Liver (tissue), 9 donors: Measurements from ENCODE around the gene TMEM41A. TPM values are rescaled to one million over a fixed set of nuclear protein-coding genes. Genes with fewer than 3 reads are reported as not detected.
"Not testable (repeated sequence)": the region's sequence is repeated elsewhere in the genome, so short reads cannot be mapped to it uniquely, and the experiment has no call there.

Source experiments
- DNase-seq: peaks from one replicate; pipeline ENCODE4 v3.0.0-alpha.2; 2017; ENCODE audit warnings: low spot score
- H3K27ac ChIP-seq, 2 donors: one replicate each; pipeline ENCODE4 v1.7.0; 2013; ENCODE audit warnings: inconsistent platforms in 2 of 2, low read length in 2 of 2, control low read depth in 1 of 2, low read depth in 1 of 2, mild to moderate bottlenecking in 1 of 2
- H3K27me3 ChIP-seq, 4 donors: one replicate each; pipeline versions ENCODE4 v1.6.1 to v1.7.0; 2013; ENCODE audit warnings: low read length in 3 of 4, inconsistent platforms in 1 of 4, mild to moderate bottlenecking in 1 of 4, moderate library complexity in 1 of 4; ENCODE audit not compliant: control insufficient read depth in 4 of 4, insufficient read depth in 4 of 4
- H3K36me3 ChIP-seq, 4 donors: one replicate each; pipeline versions ENCODE4 v1.6.1 to v1.7.0; 2013; ENCODE audit warnings: low read length in 3 of 4, mild to moderate bottlenecking in 3 of 4, low read depth in 1 of 4, moderate library complexity in 1 of 4; ENCODE audit not compliant: control insufficient read depth in 4 of 4, insufficient read depth in 3 of 4
- H3K4me1 ChIP-seq, 4 donors: one replicate each; pipeline versions ENCODE4 v1.6.1 to v1.7.0; 2013; ENCODE audit warnings: low read length in 3 of 4, mild to moderate bottlenecking in 3 of 4, moderate library complexity in 1 of 4; ENCODE audit not compliant: control insufficient read depth in 4 of 4, insufficient read depth in 4 of 4
- H3K4me3 ChIP-seq, 3 donors: one replicate each; pipeline versions ENCODE4 v1.6.1 to v1.7.0; 2013; ENCODE audit warnings: low read length in 3 of 3, control low read depth in 1 of 3, low read depth in 1 of 3, mild to moderate bottlenecking in 1 of 3
- H3K9ac ChIP-seq, 2 donors: one replicate each; pipeline ENCODE4 v1.7.0; 2013; ENCODE audit warnings: low read length in 2 of 2, mild to moderate bottlenecking in 2 of 2, moderate library complexity in 2 of 2, control low read depth in 1 of 2, low read depth in 1 of 2
- H3K9me3 ChIP-seq, 4 donors: one replicate each; pipeline versions ENCODE4 v1.6.1 to v1.7.0; 2013; ENCODE audit warnings: low read length in 3 of 4; ENCODE audit not compliant: control insufficient read depth in 4 of 4
- ATF3 ChIP-seq: IDR thresholded peaks from 2 replicates; pipeline ENCODE4 v1.6.1; 2016; ENCODE audit warnings: antibody characterized with exemption
- CTCF ChIP-seq: fragments of 150-350 bp; IDR thresholded peaks from 2 replicates; pipeline ENCODE4 v1.5.1; 2017; ENCODE audit warnings: improper control_type of control experiment, low read depth, low read length; ENCODE audit not compliant: missing input control
- EGR1 ChIP-seq, 2 donors: IDR thresholded peaks; 2 replicates each; pipeline ENCODE4 v1.6.1; 2016 to 2018; ENCODE audit warnings: antibody characterized with exemption in 2 of 2, low read depth in 2 of 2
- FOXA2 ChIP-seq: IDR thresholded peaks from 2 replicates; pipeline ENCODE4 v1.6.1; 2016; ENCODE audit warnings: antibody characterized with exemption
- GABPA ChIP-seq, 2 donors: IDR thresholded peaks in 1 of 2; conservative IDR thresholded peaks in 1 of 2; 2 replicates each; pipeline ENCODE4 v1.6.1; 2016; ENCODE audit warnings: antibody characterized with exemption in 2 of 2, mild to moderate bottlenecking in 1 of 2, moderate library complexity in 1 of 2
- HNF4A ChIP-seq, 2 donors: conservative IDR thresholded peaks; 2 replicates each; pipeline ENCODE4 v1.6.1; 2016; ENCODE audit warnings: antibody characterized with exemption in 2 of 2, mild to moderate bottlenecking in 2 of 2
- HNF4G ChIP-seq: IDR thresholded peaks from 2 replicates; pipeline ENCODE4 v1.6.1; 2016; ENCODE audit warnings: antibody characterized with exemption
- JUND ChIP-seq, 2 donors: IDR thresholded peaks; 2 replicates each; pipeline ENCODE4 v1.6.1; 2016; ENCODE audit warnings: antibody characterized with exemption in 2 of 2
- MAX ChIP-seq: IDR thresholded peaks from 2 replicates; pipeline ENCODE4 v1.6.1; 2016; ENCODE audit warnings: antibody characterized with exemption
- NR2F2 ChIP-seq: IDR thresholded peaks from 2 replicates; pipeline ENCODE4 v1.6.1; 2016; ENCODE audit warnings: antibody characterized with exemption
- RAD21 ChIP-seq, 2 donors: IDR thresholded peaks; 2 replicates each; pipeline ENCODE4 v1.6.1; 2016; ENCODE audit warnings: antibody characterized with exemption in 2 of 2, mild to moderate bottlenecking in 2 of 2
- REST ChIP-seq: IDR thresholded peaks from 2 replicates; pipeline ENCODE4 v1.6.1; 2016; ENCODE audit warnings: antibody characterized with exemption, mild to moderate bottlenecking
- RXRA ChIP-seq, 2 donors: IDR thresholded peaks; 2 replicates each; pipeline ENCODE4 v1.6.1; 2017 to 2018; ENCODE audit warnings: antibody characterized with exemption in 2 of 2, mild to moderate bottlenecking in 1 of 2
- SP1 ChIP-seq: IDR thresholded peaks from 2 replicates; pipeline ENCODE4 v1.6.1; 2018; ENCODE audit warnings: antibody characterized with exemption, mild to moderate bottlenecking
- TAF1 ChIP-seq: conservative IDR thresholded peaks from 2 replicates; pipeline ENCODE4 v1.6.1; 2016; ENCODE audit warnings: antibody characterized with exemption, mild to moderate bottlenecking
- YY1 ChIP-seq: IDR thresholded peaks from 2 replicates; pipeline ENCODE4 v1.6.1; 2016; ENCODE audit warnings: antibody characterized with exemption, mild to moderate bottlenecking
- ZBTB33 ChIP-seq: IDR thresholded peaks from 2 replicates; pipeline ENCODE4 v1.6.1; 2016; ENCODE audit warnings: antibody characterized with exemption
- WGBS: extraction: QIAGEN DNeasy Blood & Tissue Kit; methylation state at CpG from one replicate; pipeline ENCODE4 v1.1.7; 2013; 5-methylcytosine and 5-hydroxymethylcytosine counted together
- polyA plus RNA-seq, 2 donors: library from polyadenylated mRNA; stranded (reverse) in 1 of 2; unstranded in 1 of 2; fragments of 200-250 nt in 1 of 2; fragments of >200 nt in 1 of 2; fragmentation: Nextera tagmentation in 1 of 2; extraction: Ambion mirVana in 1 of 2; gene quantifications; one replicate each; pipeline versions ENCODE4 v1.2.1 to v1.2.3, GENCODE V29; 2013 to 2015
- total RNA-seq, 2 donors: library from RNA; depleted of rRNA; stranded (reverse); fragments of >200 nt; gene quantifications; one replicate each; pipeline ENCODE4 v1.2.3, GENCODE V29; 2014
- donor health status: healthy.
- donor health status: healthy.
- donor health status: healthy.
- donor health status: healthy.
- donor health status: healthy.

Gene TMEM41A
- total and polyA plus RNA-seq, 4 donors = 9.5 to 19.6 (median 12.9) TPM

- TF ChIP-seq EGR1 (IDR thresholded peaks at IDR 0.05; ENCODE audit: low read depth in 2 of 2) (no peak), CTCF (no peak), NR2F2 (no peak), FOXA2 (no peak)
Observed at GRCh38 chr3:185469542-185469941, 29.3 kb downstream of the TMEM41A start (continued).

- not testable (repeated sequence) for DNase-seq, H3K9ac ChIP-seq, H3K27me3 ChIP-seq, H3K27ac ChIP-seq, H3K4me1 ChIP-seq, H3K4me3 ChIP-seq, H3K9me3 ChIP-seq
- H3K36me3 ChIP-seq = peaks cover 7 to 66% (median 53%) of the 10 kb centered on the region in 4 donors
- 91% methylated on average over 5 of the region's 5 CpGs for WGBS
Observed at GRCh38 chr3:185466123-185466522, 32.7 kb downstream of the TMEM41A start.

- H3K27me3 ChIP-seq = no peaks in the 10 kb centered on the region
- no peaks in the 10 kb centered on the region for H3K9me3 ChIP-seq
- no peak overlapping the region for H3K9ac ChIP-seq
- WGBS = 98% methylated on average over 9 of the region's 9 CpGs
- DNase-seq = no peak
- no peak overlapping the region for H3K27ac ChIP-seq
- TF ChIP-seq SP1 (no peak), RXRA (IDR thresholded peaks at IDR 0.05) (no peak), TAF1 (no peak), ATF3 (no peak), ZBTB33 (no peak), HNF4G (no peak), JUND (IDR thresholded peaks at IDR 0.05) (no peak), FOXA2 (no peak), CTCF (no peak), MAX (no peak), EGR1 (IDR thresholded peaks at IDR 0.05; ENCODE audit: low read depth in 2 of 2) (no peak), RAD21 (IDR thresholded peaks at IDR 0.05) (no peak), HNF4A (conservative IDR thresholded peaks at IDR 0.05) (no peak), REST (no peak), GABPA (IDR thresholded peaks at IDR 0.05 in 1 of 2, conservative IDR thresholded peaks at IDR 0.05 in 1 of 2) (no peak), YY1 (no peak), NR2F2 (no peak)
- no peaks in the 10 kb centered on the region for H3K4me1 ChIP-seq
- peaks cover 7 to 65% (median 50%) of the 10 kb centered on the region in 4 donors for H3K36me3 ChIP-seq
- no peak overlapping the region for H3K4me3 ChIP-seq
Observed at GRCh38 chr3:185465471-185465870, 33.4 kb downstream of the TMEM41A start.
